T-helper 17 cell (primary cell): ENCODE results near the gene RMC1. TPM values are rescaled to one million over a fixed set of nuclear protein-coding genes. Genes with fewer than 3 reads are reported as not detected.
A peak's percentile ranks its signal among the peaks of the same experiment; 100 is the strongest.
"Not testable (repeated sequence)": the region's sequence is repeated elsewhere in the genome, so short reads cannot be mapped to it uniquely, and the experiment has no call there.

ENCODE experiments used
- ATAC-seq: fragments of 150-1000 bp; cut with Tn5 transposase; 2 replicates; pipeline ENCODE4 v1.10.0; 2021; ENCODE audit warnings: mild to moderate bottlenecking, moderate library complexity
- DNase-seq, 3 donors: peaks; one replicate each; pipeline versions ENCODE4 v3.0.0 to v3.0.0-alpha.2; 2020 to 2021
- H3K9me3 ChIP-seq: one replicate; pipeline ENCODE4 v1.7.0; 2013; ENCODE audit warnings: low read length, mild to moderate bottlenecking; ENCODE audit not compliant: control insufficient read depth, poor library complexity, severe bottlenecking
- H3K27ac Mint-ChIP-seq: one replicate; pipeline ENCODE4 v1.8.0; 2022; ENCODE audit warnings: mild to moderate bottlenecking, moderate library complexity, mixed read lengths
- H3K27me3 Mint-ChIP-seq: one replicate; pipeline ENCODE4 v1.8.0; 2022; ENCODE audit warnings: mixed read lengths
- H3K36me3 Mint-ChIP-seq: one replicate; pipeline ENCODE4 v1.8.0; 2022; ENCODE audit warnings: low read depth, mixed read lengths
- H3K4me1 Mint-ChIP-seq: one replicate; pipeline ENCODE4 v1.8.0; 2022; ENCODE audit warnings: mild to moderate bottlenecking, mixed read lengths
- H3K4me3 Mint-ChIP-seq: one replicate; pipeline ENCODE4 v1.8.0; 2022; ENCODE audit warnings: mild to moderate bottlenecking, moderate library complexity, mixed read lengths
- total RNA-seq, 4 donors: library from RNA in 2 of 4; stranded (reverse) in 2 of 4; gene quantifications; one replicate each; pipeline ENCODE4 v1.2.3 and lab custom pipeline; 2022 to 2026

RMC1 gene
- total RNA-seq, 2 donors from 2014 or later: 64.0 to 72.2 TPM

- peak overlapping the region; percentile 98 for H3K4me3 Mint-ChIP-seq
- ATAC-seq: no peak
- peak overlapping the region; percentile 99 for H3K27ac Mint-ChIP-seq
- H3K9me3 ChIP-seq: no peaks in the 10 kb centered on the region
- peaks cover 32% of the 10 kb centered on the region for H3K4me1 Mint-ChIP-seq
- peaks cover 8% of the 10 kb centered on the region for H3K36me3 Mint-ChIP-seq
- DNase-seq: no peak
- H3K27me3 Mint-ChIP-seq: no peaks in the 10 kb centered on the region
These were observed 1.4 kb downstream of the RMC1 start for GRCh38 chr18:23504720-23505119.

GRCh38 chr18:23506393-23506792 is 3.1 kb downstream of the RMC1 start:
- Mint-ChIP-seq H3K4me3 (no peak overlapping the region), H3K4me1 (peaks cover 32% of the 10 kb centered on the region), H3K27me3 (no peaks in the 10 kb centered on the region), H3K36me3 (peaks cover 4% of the 10 kb centered on the region), H3K27ac (no peak overlapping the region)
- ATAC-seq: no peak
- no peaks in the 10 kb centered on the region for H3K9me3 ChIP-seq
- no peak for DNase-seq

- H3K9me3 ChIP-seq, H3K27me3 Mint-ChIP-seq, H3K36me3 Mint-ChIP-seq, DNase-seq, ATAC-seq, H3K4me3 Mint-ChIP-seq: not testable (repeated sequence)
- H3K27ac Mint-ChIP-seq: peak overlapping the region; percentile 80
- H3K4me1 Mint-ChIP-seq: peaks cover 20% of the 10 kb centered on the region
These were observed 7.6 kb downstream of the RMC1 start for GRCh38 chr18:23510923-23511322.

DNA sequence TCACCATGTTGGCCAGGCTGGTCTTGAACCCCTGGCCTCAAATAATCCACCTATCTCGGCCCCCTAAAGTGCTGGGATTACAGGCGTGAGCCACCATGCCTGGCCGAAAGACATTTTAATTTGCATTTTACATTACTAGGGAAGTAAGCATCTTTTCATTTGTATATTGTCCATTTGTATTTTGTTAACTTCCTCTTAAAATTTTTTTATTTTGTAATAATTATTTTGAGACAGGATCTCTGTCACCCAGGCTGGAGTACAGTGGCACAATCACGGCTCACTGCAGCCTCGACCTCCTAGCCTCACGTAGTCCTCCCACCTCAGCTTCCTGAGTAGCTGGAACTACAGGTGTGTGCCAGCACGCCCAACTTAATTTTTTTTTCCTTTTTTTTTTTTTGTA is 8.9 kb downstream of the RMC1 start:
- DNase-seq, H3K27me3 Mint-ChIP-seq, H3K36me3 Mint-ChIP-seq, ATAC-seq, H3K9me3 ChIP-seq: not testable (repeated sequence)
- Mint-ChIP-seq H3K4me1 (peaks cover 15% of the 10 kb centered on the region), H3K27ac (peak overlapping the region; percentile 80), H3K4me3 (peak overlapping the region; percentile 55)

DNA sequence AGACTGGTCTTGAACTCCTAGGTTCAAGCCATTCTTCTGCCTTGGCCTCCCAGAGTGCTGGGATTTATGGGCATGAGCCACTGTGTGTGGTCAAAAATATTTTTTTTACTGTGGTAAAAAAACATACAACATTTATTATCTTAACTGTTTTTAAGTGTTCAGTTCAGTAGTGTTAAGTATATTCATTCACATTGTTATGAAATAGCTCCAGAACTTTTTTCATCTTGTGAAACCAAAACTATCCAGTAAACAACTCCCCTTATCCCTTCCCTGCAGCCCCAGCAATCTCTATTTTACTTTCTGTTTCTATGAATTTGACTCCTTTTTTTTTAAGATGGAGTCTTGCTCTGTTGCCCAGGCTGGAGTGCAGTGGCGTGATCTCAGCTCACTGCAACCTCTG is 9.3 kb downstream of the RMC1 start:
- no peaks in the 10 kb centered on the region for H3K27me3 Mint-ChIP-seq
- H3K4me1 Mint-ChIP-seq: peaks cover 11% of the 10 kb centered on the region
- no peaks in the 10 kb centered on the region for H3K9me3 ChIP-seq
- ATAC-seq (no peak), DNase-seq (no peak)
- H3K27ac Mint-ChIP-seq: peak overlapping the region; percentile 80
- H3K36me3 Mint-ChIP-seq: peaks cover 2% of the 10 kb centered on the region
- H3K4me3 Mint-ChIP-seq: peak overlapping the region; percentile 55

GRCh38 chr18:23515911-23516546 is 12.7 kb downstream of the RMC1 start:
- Mint-ChIP-seq H3K27me3 (no peaks in the 10 kb centered on the region), H3K27ac (peak overlapping the region; percentile 32), H3K4me1 (peaks cover 10% of the 10 kb centered on the region), H3K4me3 (no peak overlapping the region), H3K36me3 (peaks cover 2% of the 10 kb centered on the region)
- H3K9me3 ChIP-seq: no peaks in the 10 kb centered on the region
- DNase-seq: peak; percentile 50 to 64 (median 54)
- ATAC-seq: peak; percentile 98

GRCh38 chr18:23519734-23520133 is 16.4 kb downstream of the RMC1 start:
- Mint-ChIP-seq H3K4me3 (no peak overlapping the region), H3K36me3 (peaks cover 5% of the 10 kb centered on the region), H3K27ac (no peak overlapping the region), H3K4me1 (peaks cover 8% of the 10 kb centered on the region), H3K27me3 (no peaks in the 10 kb centered on the region)
- DNase-seq (no peak), ATAC-seq (no peak)
- H3K9me3 ChIP-seq: no peaks in the 10 kb centered on the region

DNA sequence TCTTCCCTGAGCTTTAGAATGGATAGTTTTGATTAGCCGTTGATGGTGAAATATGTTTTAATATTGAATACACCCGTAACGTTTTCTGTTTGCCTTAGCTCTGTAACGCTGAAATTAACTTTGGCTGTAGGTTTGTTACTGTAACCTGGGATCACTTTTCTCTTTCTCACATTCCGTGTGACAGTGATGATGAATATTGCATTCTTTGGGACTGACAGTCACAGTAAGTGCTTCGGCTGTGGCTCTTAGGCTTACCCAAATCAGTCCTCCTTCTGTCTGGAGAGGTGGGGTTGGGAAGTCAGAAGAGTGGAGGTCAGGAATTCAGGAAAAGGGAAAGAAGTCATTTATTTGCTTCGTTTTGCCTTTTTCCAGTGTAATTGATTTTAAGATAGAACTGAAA is 18.0 kb downstream of the RMC1 start:
- Mint-ChIP-seq H3K27me3 (no peaks in the 10 kb centered on the region), H3K4me3 (no peak overlapping the region), H3K27ac (peak overlapping the region; percentile 49), H3K36me3 (peaks cover 2% of the 10 kb centered on the region), H3K4me1 (peaks cover 7% of the 10 kb centered on the region)
- ATAC-seq (no peak), DNase-seq (no peak)
- H3K9me3 ChIP-seq: no peaks in the 10 kb centered on the region

- DNase-seq (no peak), ATAC-seq (no peak)
- Mint-ChIP-seq H3K27me3 (no peaks in the 10 kb centered on the region), H3K4me1 (peaks cover 7% of the 10 kb centered on the region), H3K36me3 (peaks cover 2% of the 10 kb centered on the region), H3K27ac (peak overlapping the region; percentile 49), H3K4me3 (no peak overlapping the region)
- no peaks in the 10 kb centered on the region for H3K9me3 ChIP-seq
These were observed 18.6 kb downstream of the RMC1 start for GRCh38 chr18:23521907-23522306.

DNA sequence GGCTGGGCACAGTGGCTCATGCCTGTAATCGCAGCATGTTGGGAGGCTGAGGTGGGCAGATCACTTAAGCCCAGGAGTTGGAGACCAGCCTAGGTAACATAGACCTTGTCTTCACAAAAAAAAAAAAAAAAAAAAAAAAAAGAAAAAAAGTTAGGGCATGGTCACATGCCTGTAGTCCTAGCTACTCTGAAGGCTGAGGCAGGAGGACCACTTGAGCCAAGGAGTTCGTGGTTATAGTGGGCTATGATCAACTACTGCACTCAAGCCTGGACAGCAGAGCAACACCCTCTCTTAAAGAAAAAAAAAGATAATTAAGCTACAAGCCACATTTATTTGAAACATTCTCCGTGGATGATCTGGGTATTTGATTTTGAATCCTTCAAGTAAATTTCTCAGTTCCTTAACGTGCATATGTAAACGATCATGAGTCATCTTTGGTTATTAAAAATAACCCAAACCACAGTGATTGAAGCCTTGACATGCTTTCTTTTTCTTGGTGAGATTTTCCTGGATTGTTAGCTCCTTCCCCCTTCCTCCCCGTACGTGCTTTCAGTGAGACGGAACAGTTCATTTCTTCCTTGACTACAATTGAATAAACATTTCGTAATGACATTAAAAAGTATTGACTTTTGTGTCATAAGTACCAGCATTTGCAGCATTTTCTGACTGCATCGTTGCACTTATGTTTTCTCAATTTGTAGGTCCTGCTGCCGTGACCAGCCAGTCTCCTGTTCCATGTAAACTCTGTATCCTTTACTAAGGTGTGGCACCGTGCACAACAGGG is 20.3 kb downstream of the RMC1 start:
- Mint-ChIP-seq H3K27me3 (no peaks in the 10 kb centered on the region), H3K36me3 (peaks cover 2% of the 10 kb centered on the region), H3K27ac (peak overlapping the region; percentile 68), H3K4me1 (peaks cover 7% of the 10 kb centered on the region), H3K4me3 (no peak overlapping the region)
- ATAC-seq: no peak
- H3K9me3 ChIP-seq: no peaks in the 10 kb centered on the region
- no peak for DNase-seq

DNA sequence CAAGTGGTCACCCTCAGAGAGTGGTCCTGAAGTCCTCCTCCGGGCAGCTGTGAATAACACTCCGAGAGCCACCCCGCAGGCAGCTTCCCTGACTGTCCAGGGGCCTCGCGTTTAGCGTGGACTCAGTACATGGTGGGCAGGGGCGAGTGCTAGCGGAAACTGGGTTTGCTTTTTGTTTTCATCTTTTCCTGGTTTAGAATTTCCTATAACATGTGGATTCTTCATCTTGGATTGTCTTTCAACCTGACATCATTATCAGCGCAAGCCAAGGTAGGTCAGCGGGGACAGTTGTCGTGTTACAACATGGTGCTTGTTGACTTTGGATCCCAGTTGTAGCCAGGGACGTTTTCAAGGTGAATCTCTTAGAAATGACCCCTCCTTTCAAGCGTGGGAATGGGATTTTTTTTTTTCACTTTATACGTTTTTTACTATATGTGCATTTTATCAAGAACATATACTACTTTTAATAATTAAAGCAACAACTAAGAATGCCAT is 20.9 kb downstream of the RMC1 start:
- Mint-ChIP-seq H3K4me1 (peaks cover 7% of the 10 kb centered on the region), H3K27ac (peak overlapping the region; percentile 68), H3K36me3 (peaks cover 2% of the 10 kb centered on the region), H3K4me3 (no peak overlapping the region), H3K27me3 (no peaks in the 10 kb centered on the region)
- no peaks in the 10 kb centered on the region for H3K9me3 ChIP-seq
- no peak for ATAC-seq
- no peak for DNase-seq

- Mint-ChIP-seq H3K27me3 (no peaks in the 10 kb centered on the region), H3K36me3 (no peaks in the 10 kb centered on the region)
These were observed 23.3 kb downstream of the RMC1 start for GRCh38 chr18:23526501-23527063.

GRCh38 chr18:23528580-23529472 is 25.5 kb downstream of the RMC1 start:
- ATAC-seq (no peak), DNase-seq (no peak)
- H3K36me3 Mint-ChIP-seq: no peaks in the 10 kb centered on the region
- H3K27ac Mint-ChIP-seq: peak overlapping the region; percentile 27
- no peak overlapping the region for H3K4me3 Mint-ChIP-seq
- no peaks in the 10 kb centered on the region for H3K27me3 Mint-ChIP-seq
- H3K4me1 Mint-ChIP-seq: peaks cover 4% of the 10 kb centered on the region
- no peaks in the 10 kb centered on the region for H3K9me3 ChIP-seq

More at GRCh38 chr18:23526501-23527063, 23.3 kb downstream of the RMC1 start:
- Mint-ChIP-seq H3K4me3 (no peak overlapping the region), H3K27ac (peak overlapping the region; percentile 47), H3K4me1 (peaks cover 7% of the 10 kb centered on the region)
- DNase-seq: no peak
- no peaks in the 10 kb centered on the region for H3K9me3 ChIP-seq
- ATAC-seq: no peak
